OCI-LY7 (cell line): Measurements from ENCODE around the gene KIFC3.

ENCODE experiments used
- CTCF ChIP-seq: fragments of 200-600 bp; sonication (generic); conservative IDR thresholded peaks from 2 replicates; pipeline ENCODE4 v1.5.1; 2014; ENCODE audit warnings: mild to moderate bottlenecking, antibody characterized with exemption, low read length, moderate library complexity, mixed read lengths
- EZH2phosphoT487 ChIP-seq: fragments of 200-600 bp; sonication (generic); IDR thresholded peaks from 2 replicates; pipeline ENCODE4 v1.6.1; 2018; ENCODE audit warnings: low read depth, borderline replicate concordance, mild to moderate bottlenecking, mixed run types, antibody characterized with exemption, low read length, moderate library complexity, mixed read lengths

- TF ChIP-seq CTCF (no peak), EZH2phosphoT487 (no peak)
Measured at GRCh38 chr16:57747091-57747490, 55.2 kb downstream of the KIFC3 start.
